Hypothalamus (tissue), 51 donors: ENCODE measurements around the gene GTF2F1.
"Not testable (repeated sequence)": the region's sequence is repeated elsewhere in the genome, so short reads cannot be mapped to it uniquely, and the experiment has no call there.

ENCODE experiments used
- DNase-seq, 51 donors: peaks; one replicate each; lab custom pipeline; 2025; lab: John Stamatoyannopoulos, UW

Gene GTF2F1

GRCh38 chr19:6360445-6360844 is 32.5 kb downstream of the GTF2F1 start:
- DNase-seq, result not testable (repeated sequence)

GRCh38 chr19:6359568-6360341 is 33.2 kb downstream of the GTF2F1 start:
- DNase-seq, result no peak

DNA sequence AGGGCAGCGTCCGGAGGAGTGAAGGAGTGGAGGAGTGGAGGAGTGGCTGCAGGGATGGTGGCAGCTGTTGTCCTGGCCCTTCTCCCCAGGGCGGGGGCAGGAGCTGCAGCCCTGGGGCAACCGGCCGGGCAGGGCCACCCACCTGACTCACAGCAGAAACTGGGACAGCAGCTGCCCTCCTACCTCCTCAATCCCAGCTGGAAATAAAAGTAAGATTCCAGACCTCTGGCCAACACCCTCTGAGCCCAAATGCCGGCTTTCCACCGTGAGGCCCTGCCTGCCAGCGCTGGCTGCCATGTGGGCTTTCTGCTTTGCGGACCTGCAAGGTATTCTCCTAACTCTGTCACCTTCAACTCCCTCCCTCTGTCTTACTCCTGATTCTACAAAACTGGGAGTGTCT is 35.0 kb downstream of the GTF2F1 start:
- no peak for DNase-seq

DNA sequence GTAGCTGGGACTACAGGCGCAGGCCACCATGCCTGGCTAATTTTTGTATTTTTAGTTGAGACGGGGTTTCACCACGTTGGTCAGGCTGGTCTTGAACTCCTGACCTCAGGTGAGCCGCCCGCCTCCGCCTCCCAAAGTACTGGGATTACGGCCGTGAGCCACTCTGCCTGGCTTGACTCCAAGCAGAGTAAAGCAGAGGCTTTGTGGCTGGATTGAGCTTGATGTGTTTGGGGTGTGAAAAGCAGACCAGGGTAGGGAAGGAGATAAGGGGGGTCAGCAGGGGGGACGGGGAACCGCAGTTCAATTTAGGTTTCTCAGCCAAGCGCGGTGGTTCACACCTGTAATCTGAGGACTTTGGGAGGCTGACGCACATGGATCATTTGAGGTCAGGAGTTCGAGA is 35.8 kb downstream of the GTF2F1 start:
- DNase-seq, result no peak

DNA sequence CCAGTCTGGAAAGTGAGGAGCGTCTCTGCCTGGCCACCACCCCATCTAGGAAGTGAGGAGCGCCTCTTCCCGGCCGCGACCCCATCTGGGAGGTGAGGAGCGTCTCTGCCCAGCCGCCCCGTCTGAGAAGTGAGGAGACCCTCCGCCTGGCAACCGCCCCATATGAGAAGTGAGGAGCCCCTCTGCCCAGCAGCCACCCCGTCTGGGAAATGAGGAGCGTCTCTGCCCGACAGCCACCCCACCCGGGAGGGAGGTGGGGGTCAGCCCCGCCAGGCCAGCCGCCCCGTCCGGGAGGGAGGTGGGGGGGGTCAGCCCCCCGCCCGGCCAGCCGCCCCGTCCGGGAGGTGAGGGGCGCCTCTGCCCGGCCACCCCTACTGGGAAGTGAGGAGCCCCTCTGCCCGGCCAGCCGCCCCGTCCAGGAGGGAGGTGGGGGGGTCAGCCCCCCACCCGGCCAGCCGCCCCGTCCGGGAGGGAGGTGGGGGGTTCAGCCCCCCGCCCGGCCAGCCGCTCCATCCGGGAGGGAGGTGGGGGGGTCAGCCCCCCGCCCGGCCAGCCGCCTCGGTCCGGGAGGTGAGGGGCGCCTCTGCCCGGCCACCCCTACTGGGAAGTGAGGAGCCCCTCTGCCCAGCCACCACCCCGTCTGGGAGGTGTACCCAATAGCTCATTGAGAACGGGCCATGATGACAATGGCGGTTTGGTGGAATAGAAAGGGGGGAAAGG is 37.5 kb downstream of the GTF2F1 start:
- DNase-seq, result not testable (repeated sequence)

DNA sequence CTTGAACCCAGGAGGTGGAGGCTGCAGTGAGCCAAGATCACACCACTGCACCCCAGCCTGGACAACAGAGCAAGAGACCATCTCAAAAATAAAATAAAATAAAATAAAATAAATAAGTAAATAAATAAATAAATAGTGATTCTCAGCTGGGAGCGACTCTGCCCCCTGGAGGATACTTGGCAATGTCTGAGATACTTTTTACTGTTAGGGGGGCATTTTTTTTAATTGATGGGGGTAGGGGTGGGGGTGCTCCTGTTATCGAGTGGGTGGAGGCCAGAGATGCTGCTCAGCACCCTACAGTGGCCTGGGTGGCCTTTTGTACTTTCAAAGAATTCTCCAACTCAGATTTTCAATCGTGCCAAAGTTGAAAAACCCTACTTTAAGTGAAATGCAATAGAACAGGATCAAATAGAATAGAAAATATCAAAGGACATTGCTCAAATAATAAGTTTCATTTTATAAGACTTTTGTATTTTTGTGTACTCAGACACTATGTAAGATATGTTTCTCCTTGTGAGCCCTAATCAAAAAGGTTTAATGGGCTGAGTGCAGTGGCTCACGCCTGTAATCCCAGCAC is 38.8 kb downstream of the GTF2F1 start:
- DNase-seq, result no peak

DNA sequence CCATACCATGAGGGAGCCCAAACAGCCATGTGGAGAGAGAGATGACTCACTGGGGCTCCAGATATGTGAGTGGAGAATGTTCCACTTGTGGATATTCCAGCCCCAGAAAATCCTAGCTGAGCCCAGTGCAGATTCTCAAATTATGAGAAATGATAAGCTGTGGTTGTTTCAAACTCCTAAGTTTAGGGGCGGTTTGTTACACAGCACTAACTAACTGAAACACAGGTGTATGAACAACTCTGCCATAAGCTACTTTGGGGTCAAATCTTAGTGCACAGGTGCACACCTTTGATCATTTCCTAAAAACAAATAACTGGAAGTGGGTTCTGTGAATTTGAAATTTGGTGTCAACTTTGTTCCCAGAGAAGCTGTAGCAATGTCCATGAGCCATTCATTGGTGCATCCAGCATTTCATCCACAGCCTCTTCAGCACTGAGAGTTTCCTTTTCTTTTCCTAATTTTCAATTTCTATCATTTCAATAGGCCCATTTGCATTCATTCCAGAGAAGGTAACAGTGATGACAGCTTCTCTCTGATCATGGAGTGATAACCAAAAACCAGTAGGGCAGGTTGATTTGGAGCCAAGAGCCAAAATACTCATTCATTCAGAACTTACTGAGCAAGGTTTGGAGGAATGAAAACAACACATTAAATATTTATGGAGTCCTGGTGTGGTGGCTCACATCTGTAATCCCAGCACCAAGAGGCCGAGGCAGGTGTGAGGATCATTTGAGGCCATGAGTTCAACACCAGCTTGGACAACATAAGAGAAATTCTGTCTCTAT is 40.4 kb downstream of the GTF2F1 start:
- no peak for DNase-seq

- DNase-seq, result no peak
Observed at GRCh38 chr19:6350688-6351087, 42.3 kb downstream of the GTF2F1 start.

DNA sequence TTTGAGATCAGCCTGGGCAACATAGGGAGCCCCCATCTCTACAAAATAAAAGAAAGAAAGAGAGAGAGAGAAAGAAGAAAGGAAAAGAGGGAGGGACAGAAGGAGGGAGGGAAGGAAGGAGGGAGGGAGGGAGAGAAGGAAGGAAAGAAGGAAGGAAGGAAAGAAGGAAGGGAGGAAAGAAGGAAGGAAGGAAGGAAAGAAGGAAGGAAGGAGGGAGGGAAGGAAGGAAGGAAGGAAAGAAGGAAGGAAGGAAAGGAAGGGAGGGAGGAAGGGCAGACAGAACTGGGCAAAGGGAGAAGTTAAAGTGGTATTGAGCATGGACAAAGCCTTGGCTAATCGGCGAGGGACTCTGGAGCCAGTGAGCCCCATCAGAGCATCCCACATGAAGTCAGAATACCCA is 43.7 kb downstream of the GTF2F1 start:
- DNase-seq, result not testable (repeated sequence)

- DNase-seq, result no peak
Observed at GRCh38 chr19:6343462-6343861, 49.5 kb downstream of the GTF2F1 start.

GRCh38 chr19:6340493-6341201 is 52.3 kb downstream of the GTF2F1 start:
- peak in 1 of 51 donors; percentile 3 for DNase-seq

- no peak for DNase-seq
Observed at GRCh38 chr19:6334490-6335285, 58.3 kb downstream of the GTF2F1 start.

DNA sequence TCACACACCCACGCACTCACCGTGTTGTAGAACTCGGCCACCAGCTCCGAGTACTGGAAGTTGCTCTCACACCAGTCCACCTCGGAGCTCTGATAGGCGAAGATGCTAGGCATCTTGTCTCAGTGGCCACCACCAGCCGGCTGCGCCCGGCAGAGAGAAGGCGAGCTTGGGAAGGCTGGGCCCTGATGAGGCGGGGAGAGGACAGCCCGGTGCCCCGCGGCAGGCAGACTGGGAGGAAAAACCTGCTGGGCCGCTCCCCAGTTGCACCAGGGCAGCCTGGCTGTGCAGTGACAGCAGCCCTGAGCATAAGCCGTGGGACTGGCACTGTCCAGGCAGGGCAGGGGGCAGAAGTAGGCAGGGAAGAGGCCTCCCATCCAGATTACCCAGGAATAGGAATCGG is 59.5 kb downstream of the GTF2F1 start, which contains the start of gene ACER1:
Gene ACER1, minus strand, starts transcription at position 174 of the 400 bp plus-strand sequence. Its CDS starts 61 bp downstream, at position 113.
- no peak for DNase-seq
